GM21390 (cell line): ENCODE data around the gene CAPG.
"Not testable (repeated sequence)": the region's sequence is repeated elsewhere in the genome, so short reads cannot be mapped to it uniquely, and the experiment has no call there.

Experiments
- ATAC-seq: cut with Tn5 transposase; IDR thresholded peaks from one replicate; pipeline ENCODE4 v1.9.1; 2021; ENCODE audit not compliant: unreplicated experiment

Gene CAPG

GRCh38 chr2:85398426-85399182, 11.6 kb downstream of the CAPG start:
- no peak for ATAC-seq

DNA sequence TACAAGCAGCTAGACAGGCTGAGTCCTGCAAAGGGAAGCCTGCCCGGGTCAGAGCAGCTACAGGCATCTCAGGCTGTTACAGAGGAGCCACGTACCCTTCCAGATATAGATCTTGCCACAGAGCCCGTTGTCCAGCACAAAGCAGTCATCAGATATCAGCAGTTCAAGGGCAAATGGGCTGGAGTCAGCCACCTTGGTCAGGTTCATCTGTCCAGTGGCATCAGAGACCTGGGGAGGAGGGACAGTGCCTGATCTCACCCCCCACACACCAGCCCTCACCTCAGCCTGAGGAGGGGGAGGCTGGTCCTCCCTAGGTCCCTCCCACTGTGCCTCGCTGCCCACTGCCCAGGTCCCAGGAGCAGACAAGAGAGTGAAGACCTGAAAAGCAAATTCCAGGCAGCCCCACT, 12.2 kb downstream of the CAPG start:
- no peak for ATAC-seq

GRCh38 chr2:85396531-85397470, 13.4 kb downstream of the CAPG start:
- no peak for ATAC-seq

- ATAC-seq: no peak
Observed at GRCh38 chr2:85395912-85396475, 14.2 kb downstream of the CAPG start.

- no peak for ATAC-seq
Observed at GRCh38 chr2:85394976-85395375, 15.2 kb downstream of the CAPG start.

DNA sequence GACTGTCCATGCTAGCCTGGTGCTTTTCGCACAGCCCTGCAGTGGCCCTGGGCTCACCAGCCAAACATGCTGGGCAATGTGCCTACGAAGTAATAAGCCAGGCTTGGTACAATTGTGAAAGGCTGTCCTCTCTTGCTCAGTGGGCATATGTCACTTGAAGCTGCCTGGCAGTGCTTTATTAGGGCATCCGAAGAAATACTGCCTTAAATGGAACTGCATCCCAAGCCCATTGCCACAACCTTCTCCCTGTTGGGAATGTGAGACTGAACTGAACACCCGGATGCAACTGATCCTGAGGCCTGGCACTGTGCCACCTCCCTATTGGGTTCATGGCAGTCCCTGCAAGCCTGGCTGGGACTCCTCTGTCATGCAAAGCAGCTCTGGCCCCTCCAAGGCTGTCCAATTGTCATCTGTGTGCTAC, 15.9 kb downstream of the CAPG start:
- no peak for ATAC-seq

DNA sequence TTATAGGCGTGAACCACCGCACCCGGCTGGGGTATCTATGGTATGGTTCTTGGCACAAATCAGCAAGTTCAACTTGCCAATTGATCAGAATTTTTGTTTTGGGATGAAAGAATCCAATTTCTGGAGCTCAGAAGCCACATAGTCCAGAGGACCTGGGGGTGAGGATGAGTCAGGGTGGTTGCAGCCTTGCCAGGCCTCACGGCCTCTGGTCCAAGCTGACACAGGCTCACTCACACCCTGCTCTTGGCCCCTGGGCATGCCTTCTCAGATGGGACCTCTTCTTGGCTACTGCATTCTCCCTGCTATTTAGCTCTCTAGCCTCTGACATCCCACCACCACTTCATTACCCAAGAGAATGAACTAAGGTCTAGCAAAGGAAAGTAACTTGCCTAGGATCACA, 16.3 kb downstream of the CAPG start:
- no peak for ATAC-seq

DNA sequence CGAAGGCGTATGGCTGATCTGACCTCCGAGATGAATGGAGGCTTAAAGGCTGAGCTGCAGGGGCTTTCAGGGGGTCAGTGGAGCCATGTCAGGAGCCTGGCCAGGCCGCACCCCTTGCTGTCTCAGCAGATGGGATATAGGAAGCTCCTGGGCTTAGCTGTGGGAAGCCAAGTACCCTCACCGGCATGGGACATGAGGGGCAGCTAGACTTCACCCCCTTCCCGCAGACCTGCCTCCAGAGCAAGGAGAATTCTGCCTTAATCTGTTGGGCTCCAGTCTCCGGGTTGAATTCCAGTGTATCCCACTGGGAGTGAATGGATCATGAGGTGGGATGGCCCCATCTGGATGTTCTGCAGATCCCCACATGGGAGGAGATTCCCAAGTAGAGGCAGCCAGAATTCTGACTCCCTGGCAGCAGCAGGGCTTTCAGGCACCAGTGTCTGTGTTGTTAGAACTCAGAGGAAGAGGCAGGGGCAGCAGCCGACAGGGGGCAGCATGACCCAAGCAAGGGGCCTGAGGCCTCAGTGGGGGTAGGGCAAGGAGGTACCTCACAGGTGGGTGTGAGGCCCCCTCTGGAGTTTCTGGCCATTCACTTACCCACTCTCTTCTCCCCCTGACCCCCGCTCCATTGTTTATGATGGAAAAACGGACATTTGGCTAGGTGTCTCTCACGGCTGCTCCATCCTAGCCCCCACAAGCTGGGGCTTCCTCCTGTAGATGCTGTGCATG, 19.1 kb downstream of the CAPG start:
- ATAC-seq: no peak

GRCh38 chr2:85388878-85389538, 21.2 kb downstream of the CAPG start:
- ATAC-seq: no peak

DNA sequence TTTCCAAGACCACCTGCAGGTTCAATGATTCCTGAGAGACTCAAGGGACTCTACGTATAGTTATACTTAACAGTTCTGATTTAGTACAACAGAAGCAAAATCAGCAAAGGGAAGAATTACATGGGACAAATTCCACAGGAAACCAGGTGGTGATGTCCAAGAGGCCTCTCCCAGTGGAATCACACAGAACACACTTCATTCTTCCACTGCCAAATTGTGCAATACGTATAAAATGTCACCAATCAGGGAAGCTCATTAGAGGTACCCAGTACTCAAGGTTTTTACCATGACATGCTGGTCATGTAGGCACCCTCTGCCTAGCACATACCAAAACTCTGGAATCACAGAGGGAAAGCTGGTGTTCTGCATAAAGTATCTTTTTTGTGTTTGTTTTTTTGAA, 22.4 kb downstream of the CAPG start:
- no peak for ATAC-seq

DNA sequence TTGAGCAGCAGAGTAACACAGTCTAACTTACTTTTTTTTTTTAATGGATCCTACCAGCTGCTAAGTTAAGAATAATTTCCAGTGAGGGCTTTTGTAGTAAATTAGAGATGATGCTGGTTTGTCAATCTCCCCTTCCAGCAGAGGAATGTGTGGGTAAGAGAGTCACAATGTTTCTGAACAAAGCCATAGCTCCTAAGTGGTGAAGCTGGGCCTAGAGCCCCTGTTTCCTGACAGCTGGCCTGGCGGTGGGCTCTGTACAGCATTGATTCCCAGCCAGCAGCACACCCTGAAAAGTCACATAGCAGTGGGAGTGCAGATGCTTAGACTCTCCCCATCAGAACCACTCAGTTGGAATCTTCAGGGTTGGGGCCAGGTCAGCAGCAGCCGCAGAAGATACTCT, 24.4 kb downstream of the CAPG start:
- ATAC-seq: no peak

- no peak for ATAC-seq
Observed at GRCh38 chr2:85383850-85384249, 26.3 kb downstream of the CAPG start.

DNA sequence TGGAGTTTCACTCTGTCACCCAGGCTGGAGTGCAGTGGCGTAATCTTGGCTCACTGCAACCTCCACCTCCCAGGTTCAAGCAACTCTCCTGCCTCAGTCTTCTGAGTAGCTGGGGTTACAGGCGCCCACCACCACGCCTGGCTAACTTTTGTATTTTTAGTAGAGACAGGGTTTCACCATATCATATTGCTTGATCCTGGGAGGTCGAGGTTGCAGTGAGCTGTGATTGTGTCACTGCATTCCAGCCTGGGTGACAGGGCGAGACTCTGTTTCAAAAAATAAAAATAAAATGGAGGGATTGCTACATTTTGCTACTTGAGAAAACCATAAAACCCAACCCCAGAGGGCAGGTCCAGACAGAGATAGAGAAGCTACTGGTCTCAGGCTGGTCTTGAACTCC, 27.0 kb downstream of the CAPG start:
- ATAC-seq: not testable (repeated sequence)

GRCh38 chr2:85380048-85380447, 30.1 kb downstream of the CAPG start:
- no peak for ATAC-seq

DNA sequence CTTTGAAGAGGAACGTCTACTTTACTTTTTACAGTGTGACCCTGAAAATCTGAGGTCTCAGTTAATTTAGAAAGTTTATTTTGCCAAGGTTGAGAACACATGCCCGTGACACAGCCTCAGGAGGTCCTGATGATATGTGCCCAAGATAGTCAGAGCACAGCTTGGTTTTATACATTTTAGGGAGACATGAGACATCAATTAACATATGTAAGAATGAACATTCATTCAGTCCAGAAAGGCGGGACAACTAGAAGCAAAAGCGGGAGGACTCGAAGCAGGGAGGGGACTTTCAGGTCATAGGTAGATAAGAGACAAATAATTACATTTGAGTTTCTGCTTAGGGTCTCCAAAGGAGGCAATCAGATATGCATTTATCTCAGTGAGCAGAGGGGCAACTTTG, 31.9 kb downstream of the CAPG start:
- no peak for ATAC-seq

DNA sequence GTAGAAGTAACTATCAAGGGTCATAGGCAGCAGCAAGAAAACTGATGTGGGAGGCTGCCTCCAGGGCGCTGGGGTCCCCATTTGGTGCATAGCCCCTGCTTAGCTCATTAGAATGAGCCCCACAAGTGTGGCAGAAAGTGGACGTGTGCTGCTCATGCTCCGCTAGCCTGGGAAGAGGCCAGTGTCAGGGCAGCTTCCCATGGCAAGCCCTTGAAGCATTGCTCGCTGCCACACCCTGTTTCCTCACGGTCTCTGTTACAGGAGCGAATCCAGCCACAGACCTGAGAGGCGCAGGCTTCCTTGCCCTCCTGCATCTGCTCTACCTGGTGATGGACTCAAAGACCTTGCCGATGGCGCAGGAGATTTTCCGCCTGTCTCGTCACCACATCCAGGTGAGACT, 33.1 kb downstream of the CAPG start:
- ATAC-seq: no peak

- ATAC-seq: no peak
Observed at GRCh38 chr2:85376291-85377065, 33.7 kb downstream of the CAPG start.

DNA sequence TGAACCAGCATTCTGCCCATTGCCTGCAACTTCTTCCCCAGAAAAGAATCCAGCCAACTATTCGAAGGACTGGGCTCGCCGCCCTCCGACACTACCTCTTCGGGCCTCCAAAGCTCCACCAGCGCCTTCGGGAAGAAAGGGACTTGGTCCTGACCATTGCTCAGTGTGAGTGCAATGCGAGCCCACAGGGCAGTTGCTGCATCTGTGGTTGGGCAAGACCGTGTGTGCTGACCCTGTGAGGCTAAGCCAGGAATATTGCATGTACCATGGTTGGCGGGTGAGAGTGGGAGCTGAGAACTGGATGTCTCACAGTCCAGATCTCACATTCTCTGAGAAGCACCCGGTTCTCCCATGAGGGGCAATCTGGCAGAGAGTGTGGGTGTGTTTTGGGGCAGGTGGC, 39.1 kb downstream of the CAPG start:
- no peak for ATAC-seq

- no peak for ATAC-seq
Observed at GRCh38 chr2:85369500-85369899, 40.7 kb downstream of the CAPG start.

DNA sequence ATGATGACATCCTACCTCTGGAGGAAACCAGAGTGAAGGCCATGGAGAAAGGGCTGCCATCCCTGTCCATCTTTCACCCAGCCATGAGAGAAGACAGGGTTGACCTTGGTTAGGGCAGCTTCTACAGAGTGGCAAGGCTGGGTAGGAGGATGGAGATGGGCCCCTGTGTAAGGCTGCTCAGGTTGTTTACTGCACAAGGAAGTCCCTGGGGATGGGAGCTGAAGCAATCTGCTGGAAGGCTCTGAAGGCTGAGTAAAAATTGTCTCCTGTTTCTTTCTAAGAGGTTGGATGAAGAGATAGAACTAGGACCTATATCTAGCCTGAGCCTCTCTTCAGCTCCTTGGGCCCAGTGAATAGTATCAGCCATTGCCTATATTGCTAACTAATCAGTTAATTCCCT, 41.2 kb downstream of the CAPG start:
- no peak for ATAC-seq
